Brain microvascular endothelial cell (primary cell): ENCODE measurements around the gene PBX3.
A peak's percentile ranks its signal among the peaks of the same experiment; 100 is the strongest.

Experiments
- DNase-seq: peaks from one replicate; pipeline ENCODE4 v3.0.0-alpha.2; 2020
- H3K27ac ChIP-seq: fragments of 250-450 bp; sonication (Bioruptor Pico); 2 replicates; pipeline ENCODE4 v1.5.1; 2020; ENCODE audit warnings: mild to moderate bottlenecking, moderate library complexity
- H3K27me3 ChIP-seq: fragments of 250-450 bp; sonication (Bioruptor Pico); replicated peaks from 2 replicates; pipeline ENCODE4 v1.5.1; 2020; ENCODE audit warnings: mild to moderate bottlenecking
- H3K36me3 ChIP-seq: fragments of 250-450 bp; sonication (Bioruptor Pico); replicated peaks from 2 replicates; pipeline ENCODE4 v1.5.1; 2020; ENCODE audit warnings: mild to moderate bottlenecking
- H3K4me3 ChIP-seq: 2 replicates; pipeline ENCODE4 v1.5.1; 2011; ENCODE audit warnings: low read depth, mild to moderate bottlenecking, control low read depth, low read length, moderate library complexity
- in situ Hi-C: cut with HindIII; loops from 2 replicates; pipeline ENCODE4 v1.10.0; 2017; ENCODE audit warnings: low sequenced_read_pairs, low pct_ligation_motif_present
- TF ChIP-seq, protein P1 (sequence below): IDR thresholded peaks from 2 replicates; pipeline ENCODE4 v1.5.1; 2011; ENCODE audit warnings: low read depth, mild to moderate bottlenecking, moderate library complexity, low read length, control low read depth, inconsistent platforms; ENCODE audit errors: missing control alignments

PBX3 gene

DNA sequence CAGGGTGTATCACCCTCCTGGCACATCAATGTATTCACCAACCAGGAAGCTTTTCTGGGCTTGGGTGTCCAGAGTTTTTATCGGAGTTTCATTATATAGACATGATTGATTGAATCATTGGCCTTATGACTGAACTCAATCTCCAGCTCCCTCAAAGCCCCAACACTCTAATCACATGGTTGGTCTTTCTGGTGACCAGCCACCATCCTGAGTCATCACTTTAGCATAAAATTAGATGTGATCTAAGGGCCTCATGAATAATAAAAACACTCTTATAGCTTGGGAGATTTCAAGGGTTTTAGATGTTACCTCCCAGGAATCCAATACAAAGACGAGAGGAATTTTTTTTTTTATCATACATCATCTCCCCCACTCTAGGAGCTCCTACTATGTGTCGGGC lies 7.7 kb upstream of the PBX3 start:
- Histone ChIP-seq H3K4me3 (no peak overlapping the region), H3K36me3 (no peaks in the 10 kb centered on the region), H3K27me3 (no peaks in the 10 kb centered on the region), H3K27ac (no peak overlapping the region)
- TF ChIP-seq, protein P1, sequence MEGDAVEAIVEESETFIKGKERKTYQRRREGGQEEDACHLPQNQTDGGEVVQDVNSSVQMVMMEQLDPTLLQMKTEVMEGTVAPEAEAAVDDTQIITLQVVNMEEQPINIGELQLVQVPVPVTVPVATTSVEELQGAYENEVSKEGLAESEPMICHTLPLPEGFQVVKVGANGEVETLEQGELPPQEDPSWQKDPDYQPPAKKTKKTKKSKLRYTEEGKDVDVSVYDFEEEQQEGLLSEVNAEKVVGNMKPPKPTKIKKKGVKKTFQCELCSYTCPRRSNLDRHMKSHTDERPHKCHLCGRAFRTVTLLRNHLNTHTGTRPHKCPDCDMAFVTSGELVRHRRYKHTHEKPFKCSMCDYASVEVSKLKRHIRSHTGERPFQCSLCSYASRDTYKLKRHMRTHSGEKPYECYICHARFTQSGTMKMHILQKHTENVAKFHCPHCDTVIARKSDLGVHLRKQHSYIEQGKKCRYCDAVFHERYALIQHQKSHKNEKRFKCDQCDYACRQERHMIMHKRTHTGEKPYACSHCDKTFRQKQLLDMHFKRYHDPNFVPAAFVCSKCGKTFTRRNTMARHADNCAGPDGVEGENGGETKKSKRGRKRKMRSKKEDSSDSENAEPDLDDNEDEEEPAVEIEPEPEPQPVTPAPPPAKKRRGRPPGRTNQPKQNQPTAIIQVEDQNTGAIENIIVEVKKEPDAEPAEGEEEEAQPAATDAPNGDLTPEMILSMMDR = no peak
- no peak for DNase-seq
- in situ Hi-C loops = no loop called here

DNA sequence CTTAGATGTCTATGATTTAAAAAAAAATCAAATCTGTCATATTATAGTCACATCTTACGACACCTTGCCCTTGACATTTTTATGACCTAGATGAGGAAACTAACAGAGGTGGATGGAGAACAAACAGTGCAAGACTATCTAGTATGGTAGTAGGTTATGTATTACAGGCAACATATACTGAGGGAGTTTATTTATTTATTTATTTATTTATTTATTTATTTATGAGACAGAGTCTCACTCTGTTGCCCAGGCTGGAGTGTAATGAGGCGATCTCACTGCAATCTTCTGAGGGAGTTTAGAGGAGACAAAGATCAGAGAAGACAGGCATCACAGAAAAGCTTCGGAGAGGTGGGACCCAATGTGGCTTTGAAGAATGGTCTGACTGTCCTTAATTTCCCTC lies 4.5 kb upstream of the PBX3 start:
- Histone ChIP-seq H3K27me3 (no peaks in the 10 kb centered on the region), H3K36me3 (no peaks in the 10 kb centered on the region), H3K27ac (no peak overlapping the region), H3K4me3 (no peak overlapping the region)
- TF ChIP-seq, protein P1 = no peak
- no peak for DNase-seq
- in situ Hi-C loops = no loop called here

DNA sequence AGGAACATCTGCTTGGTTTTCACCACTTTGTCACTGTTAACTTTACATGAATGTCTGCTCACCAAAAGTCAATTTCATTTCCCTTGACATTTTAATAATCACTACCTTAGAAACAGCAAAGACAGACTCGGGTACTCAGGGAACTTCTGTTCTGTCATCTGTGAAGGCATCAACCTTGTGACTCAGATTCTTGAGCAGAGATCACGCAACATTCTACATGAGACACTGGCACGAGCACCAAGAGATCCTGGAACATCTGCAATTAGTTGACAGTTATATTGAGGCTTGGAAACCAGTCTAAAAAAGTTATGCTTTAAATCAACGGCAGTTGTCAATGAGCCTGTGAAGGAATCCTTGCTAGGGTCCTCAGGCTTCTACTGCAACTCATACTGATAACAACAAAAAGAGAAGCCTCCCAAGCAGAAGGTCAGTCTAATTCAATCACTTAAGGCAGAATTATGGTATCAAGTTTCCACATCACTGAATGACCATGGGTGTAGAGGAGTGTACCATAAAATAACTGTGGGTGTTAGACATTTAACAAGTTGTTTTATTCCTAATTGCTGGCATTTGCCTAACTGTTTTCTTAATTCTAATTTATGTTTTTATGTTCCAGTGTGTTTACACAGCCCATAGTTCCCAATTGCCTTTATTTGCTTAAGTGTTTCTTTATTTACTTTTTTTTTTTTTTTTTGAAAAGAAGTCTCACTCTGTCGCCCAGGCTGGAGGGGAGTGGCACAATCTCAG lies 3.3 kb upstream of the PBX3 start:
- Histone ChIP-seq H3K27me3 (no peaks in the 10 kb centered on the region), H3K4me3 (no peak overlapping the region), H3K36me3 (no peaks in the 10 kb centered on the region), H3K27ac (no peak overlapping the region)
- in situ Hi-C loops = no loop called here
- DNase-seq = no peak
- TF ChIP-seq, protein P1 = no peak

DNA sequence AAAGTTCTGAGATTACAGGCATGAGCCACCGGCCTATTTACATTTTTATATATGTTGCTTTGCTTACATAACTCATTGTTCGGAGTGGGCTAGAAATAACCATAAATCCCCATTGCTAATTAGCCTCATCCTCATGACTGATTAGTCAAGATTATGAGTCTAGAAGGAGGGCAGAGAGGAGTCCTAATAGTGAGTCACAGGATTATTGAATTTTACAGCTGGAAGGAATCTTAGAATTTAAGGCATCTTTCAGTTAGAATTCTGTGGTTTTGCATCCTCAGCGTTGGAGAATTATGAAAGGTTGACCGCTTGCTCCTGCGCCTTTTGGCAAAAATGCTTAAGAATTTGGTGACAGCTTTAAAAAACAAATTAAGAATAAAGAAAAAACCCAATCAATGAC lies 2.6 kb upstream of the PBX3 start:
- in situ Hi-C loops = no loop called here
- H3K27me3 ChIP-seq = no peaks in the 10 kb centered on the region
- TF ChIP-seq, protein P1 = no peak
- no peak overlapping the region for H3K4me3 ChIP-seq
- no peak overlapping the region for H3K27ac ChIP-seq
- no peaks in the 10 kb centered on the region for H3K36me3 ChIP-seq
- no peak for DNase-seq

DNA sequence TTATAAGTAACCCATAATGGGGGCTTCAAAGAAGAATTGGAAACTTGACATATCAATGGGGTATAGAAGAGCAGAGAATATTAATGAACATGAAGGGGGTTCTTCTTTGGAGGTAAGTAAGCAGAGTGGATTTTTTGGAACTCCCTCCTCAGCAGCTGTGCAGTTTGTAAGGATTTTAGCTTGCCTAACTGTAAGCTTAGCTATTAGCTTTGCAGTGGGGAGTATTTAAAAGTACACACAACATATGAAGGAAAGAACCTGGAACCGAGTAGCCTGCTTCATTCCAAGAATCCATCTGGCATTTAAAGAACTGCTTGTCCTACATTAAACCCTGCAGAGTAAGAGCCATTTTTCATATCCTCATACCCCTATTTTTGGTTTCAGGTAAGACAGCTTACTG lies 2.2 kb upstream of the PBX3 start:
- TF ChIP-seq, protein P1 = no peak
- DNase-seq = no peak
- no peaks in the 10 kb centered on the region for H3K36me3 ChIP-seq
- no peaks in the 10 kb centered on the region for H3K27me3 ChIP-seq
- in situ Hi-C loops = no loop called here
- no peak overlapping the region for H3K4me3 ChIP-seq
- H3K27ac ChIP-seq = no peak overlapping the region

DNA sequence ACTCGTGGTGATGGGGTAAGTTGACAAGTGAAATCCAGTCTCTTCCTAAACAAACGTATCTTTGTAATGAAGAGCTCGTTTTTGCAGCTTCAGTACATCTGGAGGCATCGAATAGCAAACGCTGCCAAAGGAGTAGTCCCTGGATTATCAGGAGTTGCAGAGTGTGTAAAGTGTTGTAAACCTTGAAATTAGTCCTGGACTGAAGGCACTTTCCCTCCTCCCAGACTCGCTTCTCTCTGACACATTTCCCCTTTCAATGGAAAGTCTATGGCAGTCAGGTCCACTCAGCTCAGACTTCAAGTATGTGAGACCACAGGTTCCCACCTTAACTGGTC lies 1.5 kb upstream of the PBX3 start:
- in situ Hi-C loops = no loop called here
- H3K4me3 ChIP-seq = peak overlapping the region; percentile 71
- no peak overlapping the region for H3K27ac ChIP-seq
- TF ChIP-seq, protein P1 = no peak
- H3K36me3 ChIP-seq = no peaks in the 10 kb centered on the region
- DNase-seq = no peak
- H3K27me3 ChIP-seq = no peaks in the 10 kb centered on the region
